Activated CD8-positive, alpha-beta T cell treated with anti-CD3 and anti-CD28 coated beads for 36 hours (primary cell): ENCODE data around the gene NANOS1. TPM values are rescaled to one million over a fixed set of nuclear protein-coding genes. Genes with fewer than 3 reads are reported as not detected.
A peak's percentile ranks its signal among the peaks of the same experiment; 100 is the strongest.

ENCODE experiments used
- ATAC-seq: fragments of 200-7000 bp; cut with Tn5 transposase; one replicate; pipeline ENCODE4 v1.10.0; 2021; ENCODE audit warnings: mild to moderate bottlenecking, moderate library complexity
- CTCF ChIA-PET: fragments of 350-600 bp; sonication (Branson Sonifier 250); formaldehyde crosslinking; loops from one replicate; lab custom pipeline; 2021; ENCODE audit warnings: antibody characterized with exemption; lab: Charles Lee
- POLR2A ChIA-PET: fragments of 350-600 bp; sonication (Branson Sonifier 250); formaldehyde crosslinking; loops from one replicate; lab custom pipeline; 2021; ENCODE audit warnings: antibody characterized with exemption; lab: Charles Lee
- DNase-seq: peaks from one replicate; pipeline ENCODE4 v3.0.0-alpha.2; 2020
- H3K27ac Mint-ChIP-seq: one replicate; pipeline ENCODE4 v1.8.0; 2021; ENCODE audit warnings: mild to moderate bottlenecking, mixed read lengths
- H3K27me3 Mint-ChIP-seq: one replicate; pipeline ENCODE4 v1.8.0; 2021; ENCODE audit warnings: mixed read lengths
- H3K36me3 Mint-ChIP-seq: one replicate; pipeline ENCODE4 v1.8.0; 2021; ENCODE audit warnings: low read depth, mixed read lengths
- H3K4me1 Mint-ChIP-seq: one replicate; pipeline ENCODE4 v1.8.0; 2021; ENCODE audit warnings: low read depth, mixed read lengths
- H3K4me3 Mint-ChIP-seq: one replicate; pipeline ENCODE4 v1.8.0; 2021; ENCODE audit warnings: mild to moderate bottlenecking, moderate library complexity, mixed read lengths
- H3K9me3 Mint-ChIP-seq: one replicate; pipeline ENCODE4 v1.8.0; 2021; ENCODE audit warnings: mixed read lengths
- CTCF ChIP-seq: fragments of 200-600 bp; IDR thresholded peaks from one replicate; pipeline ENCODE4 v1.8.0; 2022; ENCODE audit warnings: antibody characterized with exemption, mild to moderate bottlenecking
- intact Hi-C: fragments of 100-400 bp; cut with micrococcal nuclease; formaldehyde crosslinking; loops from one replicate; pipeline ENCODE4 v1.10.0; 2022
- total RNA-seq, 2 experiments: library from RNA; stranded (reverse); gene quantifications; one replicate each; pipeline ENCODE4 v1.2.3, GENCODE V29; 2021

NANOS1 gene
- total RNA-seq, 2 experiments from 2014 or later: 0.20 TPM; not detected in 1

GRCh38 chr10:119061352-119061751, 31.8 kb downstream of the NANOS1 start:
- ATAC-seq (no peak), DNase-seq (no peak)
- Mint-ChIP-seq H3K27ac (peak overlapping the region; percentile 46), H3K4me3 (no peak overlapping the region), H3K27me3 (no peaks in the 10 kb centered on the region), H3K4me1 (peaks cover 24% of the 10 kb centered on the region), H3K36me3 (peaks cover 70% of the 10 kb centered on the region), H3K9me3 (no peaks in the 10 kb centered on the region)
- ChIA-PET POLR2A (interaction anchor here (0.9 kb wide), 1 partner anchor 10 kb away, joined by 3 read pairs; no protein-coding TSS in a partner anchor), CTCF (no interaction called here)
- intact Hi-C loops: no loop called here
- TF ChIP-seq CTCF: no peak

GRCh38 chr10:119061926-119062325, 32.4 kb downstream of the NANOS1 start:
- Mint-ChIP-seq H3K4me3 (no peak overlapping the region), H3K27ac (no peak overlapping the region), H3K9me3 (no peaks in the 10 kb centered on the region), H3K36me3 (peaks cover 72% of the 10 kb centered on the region), H3K4me1 (peaks cover 24% of the 10 kb centered on the region), H3K27me3 (no peaks in the 10 kb centered on the region)
- no peak for TF ChIP-seq CTCF
- CTCF ChIA-PET: interaction anchor here (0.7 kb wide), 1 partner anchor 14 kb away, joined by 3 read pairs; no protein-coding TSS in a partner anchor
- POLR2A ChIA-PET: interaction anchor here (0.7 to 0.9 kb wide), 2 partner anchors 11 to 278 kb away, joined by 3 read pairs; no protein-coding TSS in a partner anchor
- ATAC-seq (no peak), DNase-seq (no peak)
- intact Hi-C loops: no loop called here

GRCh38 chr10:119070395-119071165, 41.1 kb downstream of the NANOS1 start:
- Mint-ChIP-seq H3K27ac (peak overlapping the region; percentile 70), H3K4me3 (no peak overlapping the region)
- CTCF ChIA-PET: no interaction called here

GRCh38 chr10:119073584-119073983, 44.1 kb downstream of the NANOS1 start:
- no peaks in the 10 kb centered on the region for H3K27me3 Mint-ChIP-seq
- TF ChIP-seq CTCF: no peak
- CTCF ChIA-PET: interaction anchor here (1.1 kb wide), 1 partner anchor 23 kb away, joined by 3 read pairs; no protein-coding TSS in a partner anchor
- ATAC-seq (no peak), DNase-seq (no peak)
- peaks cover 38% of the 10 kb centered on the region for H3K4me1 Mint-ChIP-seq
- H3K4me3 Mint-ChIP-seq: no peak overlapping the region
- H3K36me3 Mint-ChIP-seq: peaks cover 69% of the 10 kb centered on the region
- H3K27ac Mint-ChIP-seq: peak overlapping the region; percentile 56
- POLR2A ChIA-PET: interaction anchor here (0.7 to 1.5 kb wide), 2 partner anchors 8 to 30 kb away, joined by 3 to 4 read pairs; no protein-coding TSS in a partner anchor
- intact Hi-C loops: no loop called here
- no peaks in the 10 kb centered on the region for H3K9me3 Mint-ChIP-seq

More at GRCh38 chr10:119070395-119071165, 41.1 kb downstream of the NANOS1 start:
- Mint-ChIP-seq H3K4me1 (peaks cover 24% of the 10 kb centered on the region), H3K9me3 (no peaks in the 10 kb centered on the region), H3K27me3 (no peaks in the 10 kb centered on the region), H3K36me3 (peaks cover 66% of the 10 kb centered on the region)
- TF ChIP-seq CTCF: no peak
- DNase-seq: no peak
- no peak for ATAC-seq
- POLR2A ChIA-PET: interaction anchor here (0.8 to 2.0 kb wide), 6 partner anchors 12 to 350 kb away, joined by 3 to 10 read pairs (median 4); no protein-coding TSS in a partner anchor
- intact Hi-C loops: no loop called here
